ENCODE measurements around the gene APBA1.

- no peak for TF ChIP-seq CTCF (IDR thresholded peaks at IDR 0.05)
- no peak for TF ChIP-seq EZH2 (IDR thresholded peaks at IDR 0.05; ENCODE audit: borderline replicate concordance, insufficient read depth, low read depth, low read length, poor library complexity, severe bottlenecking)
Observed at GRCh38 chr9:69554945-69555344, 117.2 kb downstream of the APBA1 start.

Measured in B cell (primary cell).